Astrocyte (in vitro differentiated cells and primary cell): ENCODE results near the gene OPRL1.

Source experiments
- CTCF ChIP-seq: IDR thresholded peaks from 2 replicates; pipeline ENCODE4 v1.5.1; 2011; ENCODE audit warnings: low read depth, mild to moderate bottlenecking, inconsistent platforms, low read length, moderate library complexity; ENCODE audit not compliant: insufficient read depth
- EZH2 ChIP-seq: IDR thresholded peaks from 2 replicates; pipeline ENCODE4 v1.6.1; 2012; ENCODE audit warnings: mild to moderate bottlenecking, low read length, inconsistent platforms; ENCODE audit not compliant: insufficient read depth

DNA sequence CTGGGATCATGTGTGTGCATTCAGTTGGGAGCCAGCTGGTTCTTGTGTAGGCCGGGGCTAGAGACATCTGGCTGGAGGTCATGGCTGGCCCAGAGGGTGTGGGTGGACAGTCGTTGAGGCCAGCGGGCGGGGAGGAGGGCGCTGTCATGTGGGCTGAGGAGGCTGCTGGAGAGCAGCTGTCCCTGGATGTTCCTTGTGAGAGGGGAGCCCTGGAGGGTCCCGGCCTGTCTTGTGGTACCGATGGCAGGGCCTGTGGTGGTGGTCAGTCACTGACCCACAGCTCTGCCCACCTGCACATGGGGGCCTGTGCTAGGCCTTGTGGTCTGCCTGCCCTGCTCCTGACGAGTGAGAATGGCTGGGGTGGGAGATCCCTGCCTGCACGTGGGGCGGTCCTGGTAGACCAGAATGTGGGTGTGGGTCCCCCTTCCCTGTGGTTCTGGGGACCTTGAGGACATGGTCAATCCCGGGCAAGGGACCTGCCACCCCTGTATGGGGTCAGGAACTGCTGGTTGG is 45.8 kb upstream of the OPRL1 start:
- no peak for TF ChIP-seq CTCF
- TF ChIP-seq EZH2, result no peak
